ENCODE results near the gene SCFD2. TPM values are rescaled to one million over a fixed set of nuclear protein-coding genes. Genes with fewer than 3 reads are reported as not detected.
A peak's percentile ranks its signal among the peaks of the same experiment; 100 is the strongest.

The SCFD2 gene
- total and polyA plus RNA-seq, 8 donors = 4.0 to 13.5 (median 8.9) TPM

- TF ChIP-seq, protein P1, sequence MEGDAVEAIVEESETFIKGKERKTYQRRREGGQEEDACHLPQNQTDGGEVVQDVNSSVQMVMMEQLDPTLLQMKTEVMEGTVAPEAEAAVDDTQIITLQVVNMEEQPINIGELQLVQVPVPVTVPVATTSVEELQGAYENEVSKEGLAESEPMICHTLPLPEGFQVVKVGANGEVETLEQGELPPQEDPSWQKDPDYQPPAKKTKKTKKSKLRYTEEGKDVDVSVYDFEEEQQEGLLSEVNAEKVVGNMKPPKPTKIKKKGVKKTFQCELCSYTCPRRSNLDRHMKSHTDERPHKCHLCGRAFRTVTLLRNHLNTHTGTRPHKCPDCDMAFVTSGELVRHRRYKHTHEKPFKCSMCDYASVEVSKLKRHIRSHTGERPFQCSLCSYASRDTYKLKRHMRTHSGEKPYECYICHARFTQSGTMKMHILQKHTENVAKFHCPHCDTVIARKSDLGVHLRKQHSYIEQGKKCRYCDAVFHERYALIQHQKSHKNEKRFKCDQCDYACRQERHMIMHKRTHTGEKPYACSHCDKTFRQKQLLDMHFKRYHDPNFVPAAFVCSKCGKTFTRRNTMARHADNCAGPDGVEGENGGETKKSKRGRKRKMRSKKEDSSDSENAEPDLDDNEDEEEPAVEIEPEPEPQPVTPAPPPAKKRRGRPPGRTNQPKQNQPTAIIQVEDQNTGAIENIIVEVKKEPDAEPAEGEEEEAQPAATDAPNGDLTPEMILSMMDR (IDR thresholded peaks at IDR 0.05) = no peak
- Histone ChIP-seq H3K27me3 (no peaks in the 10 kb centered on the region), H3K27ac (peak overlapping the region in 1 of 4 donors; percentile 18), H3K4me1 (peaks cover 8 to 33% (median 8%) of the 10 kb centered on the region in 3 donors), H3K36me3 (no peaks in the 10 kb centered on the region), H3K4me3 (no peak overlapping the region), H3K9me3 (no peaks in the 10 kb centered on the region)
- intact Hi-C loops (cut with DNase I) = no loop called here
- ATAC-seq (peak in 3 of 4 donors; percentile 24 to 34 (median 26)), DNase-seq (no peak), FAIRE-seq (no peak)
- 67 to 69% methylated on average over 4 of the region's 4 CpGs for WGBS, 2 donors
These were observed 430.5 kb downstream of the SCFD2 start for GRCh38 chr4:52935317-52935716.

- no peaks in the 10 kb centered on the region for H3K9me3 ChIP-seq
- whole genome bisulfite sequencing, 2 donors = 94 to 95% methylated on average over 2 of the region's 2 CpGs
- intact Hi-C loops (cut with DNase I) = no loop called here
- H3K4me3 ChIP-seq = no peak overlapping the region
- H3K27ac ChIP-seq = no peak overlapping the region
- TF ChIP-seq, protein P1 (IDR thresholded peaks at IDR 0.05) = no peak
- no peaks in the 10 kb centered on the region for H3K36me3 ChIP-seq
- no peaks in the 10 kb centered on the region for H3K27me3 ChIP-seq
- FAIRE-seq = no peak
- peaks cover 8 to 25% (median 8%) of the 10 kb centered on the region in 3 donors for H3K4me1 ChIP-seq
- ATAC-seq = no peak
- DNase-seq = no peak
These were observed 432.1 kb downstream of the SCFD2 start for GRCh38 chr4:52933738-52934137.

DNA sequence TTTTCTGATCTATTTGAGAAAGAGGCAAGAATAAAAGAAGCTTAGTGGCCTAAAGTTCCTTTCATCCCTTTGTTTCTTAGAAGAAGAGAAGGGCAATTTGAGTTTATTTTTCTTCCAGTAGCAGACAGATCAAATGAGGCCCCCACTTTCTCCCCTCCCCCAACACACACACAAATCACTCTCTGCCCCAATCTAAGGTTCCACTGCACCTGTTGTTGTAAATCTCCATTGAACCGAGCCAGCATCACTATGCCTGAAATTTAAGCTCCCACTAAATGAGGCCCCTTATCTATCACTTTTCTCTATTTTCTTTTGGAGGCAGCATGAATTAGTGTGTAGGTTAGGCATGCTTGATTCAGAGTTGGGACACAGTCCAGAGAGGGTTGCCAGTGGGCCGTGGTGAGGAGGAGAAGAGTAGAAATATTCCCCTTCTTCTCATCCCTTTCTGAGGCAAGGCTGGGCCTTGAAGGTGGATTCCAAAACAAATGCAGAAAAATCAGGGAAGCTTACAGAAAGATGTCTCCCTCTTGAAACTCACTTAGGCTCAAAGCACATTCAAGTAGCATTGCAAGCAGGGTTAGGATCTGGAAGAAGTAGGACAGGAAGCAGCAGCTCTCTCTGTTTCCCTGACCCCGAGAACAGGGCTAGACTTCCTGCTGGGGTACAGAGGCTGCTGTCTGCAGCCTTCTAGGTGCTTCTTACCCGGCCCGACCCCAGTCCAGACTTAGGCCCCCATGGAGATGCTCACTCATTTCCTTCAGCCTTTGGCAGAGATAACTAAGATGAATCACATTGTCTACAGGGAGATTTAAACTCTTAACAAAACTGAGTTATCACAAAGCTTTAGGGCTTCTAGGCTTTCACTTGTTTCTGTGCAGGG, 433.0 kb downstream of the SCFD2 start:
- TF ChIP-seq, protein P1 (IDR thresholded peaks at IDR 0.05) = no peak
- Histone ChIP-seq H3K9me3 (no peaks in the 10 kb centered on the region), H3K4me1 (peaks cover 8 to 25% (median 8%) of the 10 kb centered on the region in 3 donors), H3K27ac (no peak overlapping the region), H3K27me3 (no peaks in the 10 kb centered on the region), H3K36me3 (no peaks in the 10 kb centered on the region), H3K4me3 (no peak overlapping the region)
- no peak for FAIRE-seq
- no peak for DNase-seq
- ATAC-seq = no peak
- WGBS, 2 donors = 81 to 89% methylated on average over 5 of the region's 5 CpGs
- intact Hi-C loops (cut with DNase I) = no loop called here

DNA sequence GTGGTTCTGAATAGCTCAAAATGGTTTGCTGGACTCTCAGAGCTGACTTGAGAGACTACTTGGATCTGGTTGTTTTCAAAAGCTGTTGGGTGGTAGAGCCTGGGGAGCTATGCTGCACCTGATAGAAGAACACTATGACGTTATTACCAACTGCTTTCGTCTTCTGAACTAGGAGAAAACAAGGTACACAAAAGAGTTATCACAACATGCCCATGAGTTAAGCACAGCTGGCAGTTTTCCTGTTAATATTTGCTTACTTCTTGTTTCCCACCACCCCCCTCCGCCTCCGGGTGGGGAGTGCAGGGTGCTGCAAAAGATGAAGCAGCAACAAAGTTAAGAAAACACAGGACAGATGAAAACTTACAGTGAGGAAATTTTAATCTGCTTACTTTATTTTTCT, 434.6 kb downstream of the SCFD2 start:
- ATAC-seq = peak; percentile 75 to 86 (median 80)
- TF ChIP-seq, protein P1 (IDR thresholded peaks at IDR 0.05) = no peak
- intact Hi-C loops (cut with DNase I) = no loop called here
- H3K4me3 ChIP-seq = no peak overlapping the region
- peaks cover 8 to 27% (median 8%) of the 10 kb centered on the region in 3 donors for H3K4me1 ChIP-seq
- no peaks in the 10 kb centered on the region for H3K27me3 ChIP-seq
- H3K9me3 ChIP-seq = no peaks in the 10 kb centered on the region
- peak overlapping the region in 3 of 4 donors; percentile 36 to 73 (median 60) for H3K27ac ChIP-seq
- H3K36me3 ChIP-seq = no peaks in the 10 kb centered on the region
- WGBS, 2 donors = 11 to 12% methylated on average over 4 of the region's 4 CpGs
- peak in 4 of 6 donors; percentile 19 to 41 (median 32) for DNase-seq
- FAIRE-seq = no peak
